AG09319 (cell line): Measurements from ENCODE around the gene HDAC9.

ENCODE experiments used
- DNase-seq: peaks from one replicate; pipeline ENCODE4 v3.0.0-alpha.2; 2010; ENCODE audit warnings: low read depth; ENCODE audit errors: extremely low read depth
- CTCF ChIP-seq: IDR thresholded peaks from 2 replicates; pipeline ENCODE4 v1.5.1; 2011; ENCODE audit warnings: low read depth, mild to moderate bottlenecking, inconsistent platforms, low read length, moderate library complexity

HDAC9 gene

DNA sequence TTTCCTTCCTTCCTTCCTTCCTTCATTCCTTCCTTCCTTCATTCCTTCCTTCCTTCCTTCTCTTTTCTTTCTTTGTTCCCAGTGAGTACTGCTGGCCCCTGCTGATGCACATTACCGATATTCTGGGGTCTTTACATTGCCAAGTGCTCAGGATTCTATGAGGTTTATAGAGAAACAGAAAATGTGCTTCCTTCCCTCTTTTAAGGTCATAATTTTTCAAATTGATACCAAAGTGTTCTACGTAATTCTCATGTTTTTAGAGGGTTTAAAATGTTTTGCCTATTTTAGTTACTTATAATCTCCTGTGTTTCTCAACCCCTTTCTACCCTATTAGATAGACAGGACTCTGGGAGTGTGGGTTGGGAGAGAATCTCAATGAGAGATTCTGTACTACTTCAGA, 291.2 kb downstream of the HDAC9 start:
- no peak for TF ChIP-seq CTCF
- DNase-seq: no peak

- no peak for TF ChIP-seq CTCF
- DNase-seq: no peak
Observed at GRCh38 chr7:18788026-18788425, 292.5 kb downstream of the HDAC9 start.

- DNase-seq: peak; percentile 59
Observed at GRCh38 chr7:18792871-18793595, 297.5 kb downstream of the HDAC9 start.

DNA sequence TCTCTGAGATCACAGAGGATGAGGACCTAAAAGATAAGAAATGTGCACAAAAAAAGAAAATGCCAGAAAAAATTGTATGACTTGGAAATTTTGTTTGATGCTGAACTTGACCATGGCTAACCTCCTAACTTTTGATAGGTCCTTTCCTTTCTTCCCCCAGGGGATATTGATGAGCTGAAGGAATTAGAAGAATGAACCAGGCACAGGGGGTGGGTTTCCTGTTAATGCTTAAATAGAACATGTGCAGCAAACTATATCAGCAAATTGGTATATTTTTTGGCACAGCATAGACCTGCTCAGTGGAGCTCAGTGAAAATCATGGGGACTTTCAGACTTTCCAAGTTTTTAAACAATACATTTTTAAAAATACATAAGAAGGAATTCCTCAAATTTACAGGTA, 300.7 kb downstream of the HDAC9 start:
- no peak for TF ChIP-seq CTCF
- no peak for DNase-seq

More at GRCh38 chr7:18792871-18793595, 297.5 kb downstream of the HDAC9 start:
- TF ChIP-seq CTCF: no peak

DNA sequence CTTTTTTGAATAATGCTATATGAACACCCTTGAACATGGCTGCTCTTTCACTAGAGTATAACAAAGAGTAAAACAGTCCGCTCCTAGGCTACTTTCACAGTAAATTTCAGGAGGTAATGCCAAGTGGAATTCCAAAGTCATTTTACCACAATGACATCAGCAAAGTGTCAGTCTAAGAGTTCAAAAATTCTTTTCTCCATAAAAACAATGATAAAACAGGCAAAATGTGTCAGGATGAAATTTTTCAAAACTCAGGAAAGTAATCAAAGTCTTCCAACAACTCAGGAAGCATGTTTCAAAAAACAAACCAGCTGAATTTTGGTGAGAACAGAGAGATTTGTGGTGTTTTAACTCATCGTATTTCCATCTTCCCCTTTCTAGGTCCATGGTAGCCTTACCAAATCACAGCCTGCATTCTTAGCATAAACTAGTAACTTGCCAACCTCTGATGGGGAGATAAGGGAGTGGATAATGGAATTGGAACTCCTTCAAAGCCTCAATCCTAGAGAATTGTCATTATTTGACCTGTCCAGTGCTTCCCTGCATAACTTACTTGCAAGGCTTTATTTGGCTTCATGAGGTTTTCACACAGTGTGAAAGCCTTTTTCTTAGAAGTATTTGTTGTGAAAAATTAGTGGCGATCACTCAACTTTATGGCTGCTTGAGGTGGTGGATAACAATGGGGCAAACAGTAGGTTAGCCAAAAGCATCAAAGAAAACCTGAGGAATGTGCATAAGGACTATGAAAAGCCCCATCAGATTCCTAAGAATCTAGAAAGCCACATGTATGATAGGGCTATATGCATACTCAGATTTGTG, 302.7 kb downstream of the HDAC9 start:
- no peak for TF ChIP-seq CTCF
- DNase-seq: no peak

DNA sequence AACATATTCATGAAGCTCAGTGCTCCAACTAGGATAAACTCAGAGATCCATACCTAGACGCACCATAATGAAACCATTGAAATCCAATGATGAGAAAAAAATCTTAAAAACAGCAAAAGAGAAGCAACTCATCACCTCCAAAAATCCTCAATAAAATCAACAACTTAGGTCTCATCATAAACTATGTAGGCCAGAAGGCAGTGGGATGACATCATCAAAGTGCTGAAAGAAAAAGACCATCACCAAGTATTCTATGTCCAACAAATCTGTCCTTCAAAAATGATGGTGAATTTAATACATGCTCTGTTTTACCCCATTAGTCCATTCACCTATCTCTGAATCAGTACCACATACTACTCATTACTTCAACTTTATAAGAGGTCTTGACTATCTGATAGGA, 304.4 kb downstream of the HDAC9 start:
- no peak for TF ChIP-seq CTCF
- no peak for DNase-seq

DNA sequence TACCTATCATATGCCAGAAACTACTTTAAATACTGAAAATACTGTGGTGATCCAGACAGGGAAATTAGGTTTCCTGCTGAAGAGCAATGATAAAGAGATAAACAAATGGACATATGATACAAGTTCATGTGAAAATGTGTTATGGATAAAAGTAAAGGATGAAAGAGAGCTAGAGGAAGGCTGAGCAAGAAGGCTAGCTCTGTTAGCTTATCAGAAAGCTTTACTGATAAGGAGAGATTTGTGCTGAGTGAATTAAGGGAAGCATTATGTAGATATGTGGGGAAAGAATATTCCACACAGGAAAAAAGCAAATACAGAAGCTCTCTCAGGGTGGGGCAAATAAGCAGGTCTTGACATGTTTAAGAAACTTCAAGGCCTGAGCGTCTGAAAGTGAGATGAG, 308.4 kb downstream of the HDAC9 start:
- DNase-seq: no peak
- TF ChIP-seq CTCF: no peak
